Epithelial cell of proximal tubule (primary cell): ENCODE data around the gene FBXW11. TPM values are rescaled to one million over a fixed set of nuclear protein-coding genes. Genes with fewer than 3 reads are reported as not detected.
A peak's percentile ranks its signal among the peaks of the same experiment; 100 is the strongest.

ENCODE experiments used
- DNase-seq: peaks from one replicate; pipeline ENCODE4 v3.0.0-alpha.2; 2011; ENCODE audit warnings: low read depth
- H3K4me3 ChIP-seq: 2 replicates; pipeline ENCODE4 v1.5.1; 2011; ENCODE audit warnings: low read depth, mild to moderate bottlenecking, low read length
- total RNA-seq: library from RNA; depleted of rRNA; stranded (reverse); fragments of >200 nt; gene quantifications from 2 replicates; pipeline ENCODE4 v1.2.3, GENCODE V29; 2015
- TF ChIP-seq, protein P1 (sequence below): conservative IDR thresholded peaks from 2 replicates; pipeline ENCODE4 v1.5.1; 2012; ENCODE audit warnings: low read depth, mild to moderate bottlenecking, low read length

The FBXW11 gene
- total RNA-seq: 41.3 and 42.8 TPM in 2 replicates

DNA sequence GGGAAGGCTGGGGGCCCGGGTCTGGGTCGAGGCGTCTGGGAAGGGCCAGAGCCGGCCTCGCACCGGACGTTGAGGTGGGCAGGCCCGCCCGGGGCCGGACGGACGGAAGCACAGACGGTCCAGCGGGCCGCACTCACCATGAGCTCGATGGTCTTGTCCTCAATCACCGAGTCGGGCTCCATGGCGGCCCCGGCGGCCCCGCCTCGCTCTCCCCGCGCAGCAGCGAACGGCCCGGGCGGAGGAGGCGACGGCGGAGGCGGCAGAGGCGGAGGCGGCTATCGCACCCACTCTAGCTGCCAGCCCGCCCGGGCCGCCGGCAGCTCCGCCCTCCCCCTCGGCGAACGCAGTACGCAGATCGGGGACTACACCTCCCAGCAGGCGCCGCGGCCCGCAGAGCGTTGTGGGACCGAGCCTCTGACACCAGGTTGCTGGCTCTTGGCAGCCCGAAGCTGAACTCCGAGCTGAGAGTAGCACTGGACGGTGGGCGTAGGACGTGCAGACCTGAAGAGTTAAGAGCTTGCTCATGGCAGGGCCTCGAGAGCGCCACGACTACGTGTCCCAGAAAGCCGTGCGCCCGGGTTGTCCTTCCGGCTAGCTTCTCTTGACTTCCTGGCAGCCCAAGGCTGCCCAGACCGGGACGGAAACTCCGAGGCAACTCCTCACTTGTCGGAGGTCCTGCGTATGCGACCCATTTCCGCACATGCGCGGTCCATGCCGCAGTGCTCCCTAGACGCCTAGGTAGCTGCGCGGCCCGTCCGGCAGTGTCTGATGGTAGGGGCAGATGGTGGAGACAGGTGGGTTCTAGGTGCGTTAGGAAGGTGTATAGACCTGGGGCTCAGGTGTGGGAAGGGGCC lies at the start of gene FBXW11:
TSS of gene FBXW11 (minus strand) at position 318 of the 854 bp plus-strand sequence. CDS start at position 182, 136 bp downstream.
- TF ChIP-seq, protein P1, sequence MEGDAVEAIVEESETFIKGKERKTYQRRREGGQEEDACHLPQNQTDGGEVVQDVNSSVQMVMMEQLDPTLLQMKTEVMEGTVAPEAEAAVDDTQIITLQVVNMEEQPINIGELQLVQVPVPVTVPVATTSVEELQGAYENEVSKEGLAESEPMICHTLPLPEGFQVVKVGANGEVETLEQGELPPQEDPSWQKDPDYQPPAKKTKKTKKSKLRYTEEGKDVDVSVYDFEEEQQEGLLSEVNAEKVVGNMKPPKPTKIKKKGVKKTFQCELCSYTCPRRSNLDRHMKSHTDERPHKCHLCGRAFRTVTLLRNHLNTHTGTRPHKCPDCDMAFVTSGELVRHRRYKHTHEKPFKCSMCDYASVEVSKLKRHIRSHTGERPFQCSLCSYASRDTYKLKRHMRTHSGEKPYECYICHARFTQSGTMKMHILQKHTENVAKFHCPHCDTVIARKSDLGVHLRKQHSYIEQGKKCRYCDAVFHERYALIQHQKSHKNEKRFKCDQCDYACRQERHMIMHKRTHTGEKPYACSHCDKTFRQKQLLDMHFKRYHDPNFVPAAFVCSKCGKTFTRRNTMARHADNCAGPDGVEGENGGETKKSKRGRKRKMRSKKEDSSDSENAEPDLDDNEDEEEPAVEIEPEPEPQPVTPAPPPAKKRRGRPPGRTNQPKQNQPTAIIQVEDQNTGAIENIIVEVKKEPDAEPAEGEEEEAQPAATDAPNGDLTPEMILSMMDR: no peak
- DNase-seq: peak; percentile 68
- H3K4me3 ChIP-seq: peak within 1 kb of the TSS; percentile 71

DNA sequence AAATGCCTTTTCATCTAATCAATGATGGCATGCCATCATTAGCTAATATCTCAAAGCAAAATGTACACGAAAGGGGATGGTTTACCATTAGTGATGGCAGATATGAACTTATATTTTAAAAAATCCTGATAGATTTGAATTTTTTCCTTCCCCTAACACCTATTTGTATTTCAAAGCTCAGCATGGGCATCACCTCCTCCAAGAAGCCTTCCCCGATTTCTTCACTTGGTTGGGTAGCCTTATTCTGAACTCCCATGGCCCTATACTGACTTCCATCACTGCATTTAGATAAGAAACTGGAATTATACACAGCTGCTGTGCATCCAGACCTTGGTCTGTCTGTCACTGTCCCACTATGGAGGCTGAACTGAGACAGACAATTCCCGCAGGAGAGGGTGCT lies 49.6 kb upstream of the FBXW11 start:
- DNase-seq: no peak
- TF ChIP-seq, protein P1: no peak
- H3K4me3 ChIP-seq: no peak overlapping the region

DNA sequence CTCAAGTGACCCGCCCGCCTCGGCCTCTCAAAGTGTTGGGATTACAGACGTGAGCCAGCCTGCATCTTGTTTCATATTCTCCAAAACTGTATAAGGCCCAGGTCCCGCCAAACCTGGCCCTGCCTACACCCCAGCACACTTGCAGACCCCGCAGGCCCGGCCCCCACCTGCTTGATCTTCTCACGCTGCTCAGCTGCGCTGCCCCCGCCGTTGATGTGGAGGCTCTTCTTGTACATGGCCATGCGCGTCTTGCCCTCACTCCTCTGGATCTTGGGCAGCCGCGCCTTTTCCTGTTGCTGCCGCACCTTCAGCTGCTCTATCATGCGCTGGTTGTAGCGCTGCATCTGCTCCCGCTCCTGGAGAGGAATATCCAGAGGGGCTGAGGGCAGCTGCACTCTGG lies 49.0 kb upstream of the FBXW11 start:
- TF ChIP-seq, protein P1: no peak
- no peak for DNase-seq

DNA sequence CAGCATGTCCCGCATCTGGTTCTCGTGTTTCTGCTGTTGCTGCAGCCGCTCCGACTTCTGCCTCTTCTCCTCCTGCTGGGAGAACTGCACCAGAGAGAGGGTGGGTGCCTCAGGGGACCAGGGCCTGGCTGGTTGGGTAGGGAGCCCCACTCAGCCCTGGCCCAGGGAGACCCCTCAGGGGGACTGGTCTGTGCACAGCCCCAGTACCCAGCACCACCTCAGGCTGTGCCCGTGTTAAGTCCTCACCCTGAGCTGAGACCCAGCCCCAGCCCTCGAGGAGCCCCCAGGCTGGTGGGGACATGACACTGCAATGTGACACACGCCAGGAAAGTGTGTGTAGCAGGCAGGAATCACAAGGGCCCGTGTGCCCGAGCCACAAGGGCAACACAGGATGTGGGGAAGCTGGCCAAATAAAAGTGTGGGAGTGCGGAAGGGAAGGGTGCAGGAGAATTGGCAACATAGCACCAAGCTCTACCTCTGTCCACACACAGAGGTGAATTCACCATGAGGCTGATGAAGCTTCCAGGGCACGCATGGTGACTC lies 48.2 kb upstream of the FBXW11 start:
- no peak for DNase-seq
- no peak overlapping the region for H3K4me3 ChIP-seq
- TF ChIP-seq, protein P1: no peak

More for the DNA sequence above, 49.0 kb upstream of the FBXW11 start:
- H3K4me3 ChIP-seq: no peak overlapping the region

DNA sequence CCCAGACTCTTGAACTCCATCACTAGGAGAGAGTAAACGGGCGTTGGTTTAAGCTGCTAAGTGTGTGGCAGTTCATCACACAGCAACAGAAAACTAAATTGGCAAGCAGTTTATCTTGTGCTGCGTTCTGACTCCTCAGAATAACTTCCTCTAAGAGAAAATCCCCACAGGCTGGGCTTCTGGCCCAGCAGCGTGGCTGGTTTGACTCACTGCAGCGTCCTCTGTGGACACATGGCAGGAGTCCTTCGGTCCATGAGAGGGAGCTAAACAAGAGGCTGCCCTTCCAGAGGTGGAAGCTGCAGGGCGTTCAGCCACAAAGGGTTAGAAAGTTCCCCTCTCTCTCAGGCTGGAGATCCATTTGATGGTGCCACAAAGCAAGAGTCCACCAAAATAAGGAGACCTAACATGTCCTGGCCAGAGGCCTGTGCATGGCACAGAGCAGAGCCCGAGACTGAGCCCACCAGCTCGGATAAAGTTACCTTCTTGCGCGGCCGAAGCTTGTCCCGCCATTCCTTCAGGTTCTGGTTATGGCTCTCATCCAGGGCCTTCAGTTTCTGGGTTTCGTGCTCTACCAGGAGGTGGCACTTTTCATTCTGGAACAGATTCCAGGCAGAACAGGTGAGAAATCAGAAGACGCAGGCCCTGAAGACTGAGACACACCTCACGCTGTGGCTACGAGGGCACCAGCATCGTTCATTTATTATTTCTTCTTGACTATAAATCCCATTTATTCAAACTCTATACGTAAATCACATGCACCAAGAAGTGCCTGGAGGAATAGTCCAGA lies 46.2 kb upstream of the FBXW11 start:
- DNase-seq: no peak
- TF ChIP-seq, protein P1: no peak
- H3K4me3 ChIP-seq: no peak overlapping the region

DNA sequence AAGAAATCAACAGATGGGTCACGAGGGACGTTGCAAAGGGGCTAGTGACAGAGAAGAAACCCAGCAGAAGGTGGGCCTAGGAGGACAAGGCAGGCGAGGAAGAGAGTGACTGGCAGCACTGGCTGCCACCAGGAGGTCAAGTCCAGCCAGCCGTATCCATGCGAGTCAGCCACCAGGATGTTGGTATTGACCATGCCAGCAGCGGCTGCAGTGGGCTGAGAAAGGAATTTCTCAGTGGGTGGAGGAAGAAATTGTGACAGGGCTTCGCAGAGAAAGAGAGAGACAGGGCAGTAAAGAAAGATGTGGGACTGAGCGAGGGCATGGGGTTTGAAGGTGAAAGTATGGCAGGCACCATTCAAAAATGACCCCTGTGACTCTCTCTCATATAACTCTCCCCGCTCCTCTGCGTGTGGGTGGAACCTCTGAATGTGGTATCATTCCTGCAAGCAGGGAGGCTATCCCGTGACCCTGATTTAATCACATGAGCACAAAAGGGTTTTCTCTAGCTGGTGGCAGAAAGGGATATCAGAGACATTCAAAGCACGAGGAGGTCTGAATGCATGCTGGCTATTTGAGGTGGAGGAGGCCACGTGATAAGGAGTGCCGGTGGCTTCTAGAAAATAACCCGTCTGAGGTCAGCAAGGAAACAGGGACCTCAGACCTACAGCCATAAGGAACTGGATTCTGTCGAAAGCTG lies 45.4 kb upstream of the FBXW11 start:
- no peak overlapping the region for H3K4me3 ChIP-seq
- TF ChIP-seq, protein P1: no peak
- DNase-seq: no peak
